ENCODE results near the gene LCE3D. TPM values are rescaled to one million over a fixed set of nuclear protein-coding genes. Genes with fewer than 3 reads are reported as not detected.
"Not testable (repeated sequence)": the region's sequence is repeated elsewhere in the genome, so short reads cannot be mapped to it uniquely, and the experiment has no call there.

The LCE3D gene, protein sequence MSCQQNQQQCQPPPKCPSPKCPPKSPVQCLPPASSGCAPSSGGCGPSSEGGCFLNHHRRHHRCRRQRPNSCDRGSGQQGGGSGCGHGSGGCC
- not detected for polyA plus RNA-seq (2013, experiment 1 of 2; ENCODE audit: insufficient read length)
- not detected for polyA plus RNA-seq (2013, experiment 2 of 2; ENCODE audit: insufficient read length)

DNA sequence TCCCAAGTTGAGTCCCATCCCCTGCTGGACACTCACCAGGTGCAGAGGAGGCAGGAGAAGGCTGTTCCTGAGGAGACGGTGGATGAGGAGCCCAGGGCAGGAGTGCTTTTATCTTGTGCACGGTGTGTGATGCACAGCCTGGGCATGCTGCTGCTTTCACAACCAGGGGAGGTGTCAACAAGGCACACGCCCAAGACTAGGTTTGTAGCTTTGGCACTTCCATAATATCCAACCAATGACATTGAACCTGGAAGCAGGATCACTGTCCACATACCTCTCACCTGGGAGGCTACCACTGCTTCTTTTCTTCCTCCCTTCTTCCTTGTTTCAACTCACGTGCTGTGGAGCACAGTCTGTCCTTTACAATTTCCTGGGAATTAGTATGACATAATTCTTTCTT is at the start of gene LCE3D:
LCE3D (minus strand) TSS at position 84 of the 400 bp plus-strand sequence. CDS start 580 bp downstream, outside the sequence.
- no peak for DNase-seq

DNA sequence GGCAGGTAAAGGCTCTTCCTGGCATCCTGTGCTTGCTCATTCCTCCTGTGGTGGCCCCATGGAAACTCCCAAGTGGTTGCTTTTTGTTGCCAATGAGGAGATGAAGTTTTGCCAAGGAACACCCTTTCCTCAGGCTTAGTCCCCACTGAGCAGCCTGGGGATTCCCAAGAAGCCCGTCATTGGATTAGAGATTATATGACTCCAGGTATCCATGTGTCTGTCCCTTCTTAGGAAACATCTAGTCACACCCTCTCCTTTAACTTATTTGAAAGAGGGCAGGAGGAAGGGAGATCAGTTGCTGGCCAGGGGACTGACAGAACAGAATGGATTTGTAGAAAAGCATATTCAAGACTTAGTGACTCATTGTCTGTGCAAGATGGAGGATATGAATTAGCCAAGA is 46.4 kb upstream of the LCE3D start:
- no peak for DNase-seq

DNA sequence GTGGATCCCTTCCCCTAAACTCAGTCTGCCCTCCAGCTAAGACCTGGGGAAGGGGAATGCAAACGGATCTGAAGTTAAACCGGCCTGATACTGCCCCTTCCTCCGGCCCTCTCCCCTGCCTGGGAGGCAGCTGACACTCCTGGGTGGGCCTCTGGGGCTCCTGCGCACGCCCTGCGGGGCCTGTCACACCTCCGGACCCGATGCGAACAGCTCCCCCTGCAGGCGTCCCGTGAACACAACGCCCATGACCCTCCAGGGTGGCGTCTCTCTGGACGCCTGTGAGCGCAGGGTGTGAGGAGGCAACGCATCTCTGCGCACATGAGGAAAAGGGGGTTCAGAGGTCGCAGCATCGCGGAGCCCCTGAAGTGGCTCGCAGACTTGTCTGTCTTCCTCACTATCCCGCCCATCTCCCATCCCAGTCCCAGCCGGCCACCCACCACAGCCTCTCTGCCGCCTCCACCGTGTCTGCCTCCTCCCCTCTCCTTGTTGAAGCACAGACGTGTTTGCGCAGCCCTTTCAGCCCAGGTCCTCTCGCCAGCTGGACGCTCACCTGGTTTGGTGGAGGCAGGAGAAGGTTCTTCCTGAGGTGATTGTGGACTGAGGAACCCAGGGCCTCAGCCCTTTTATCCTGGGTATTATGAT is 43.0 kb upstream of the LCE3D start:
- no peak for DNase-seq

DNA sequence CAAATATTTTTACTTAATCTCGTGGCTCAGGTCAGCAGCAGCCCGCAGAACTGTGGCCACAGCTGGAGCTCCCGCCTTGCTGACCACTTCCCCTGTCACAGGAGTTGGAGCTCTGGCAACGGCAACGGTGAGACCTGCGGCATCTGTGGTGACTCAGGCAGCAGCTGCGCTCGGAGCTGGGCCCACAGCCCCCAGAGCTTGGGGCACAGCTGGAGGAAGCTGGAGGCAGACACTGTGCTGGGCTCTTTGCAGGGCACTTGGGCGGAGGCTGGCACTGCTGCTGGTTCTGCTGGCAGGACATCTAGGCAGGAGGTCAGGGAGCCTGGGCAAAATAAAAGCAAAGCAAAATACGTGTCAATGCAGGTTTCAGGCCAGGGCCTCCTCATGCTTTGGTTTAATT is 42.5 kb upstream of the LCE3D start, which contains the start of gene LCE3A:
LCE3A (minus strand) TSS at position 301 of the 400 bp plus-strand sequence; CDS start at position 301, 0 bp downstream.
- no peak for DNase-seq

DNA sequence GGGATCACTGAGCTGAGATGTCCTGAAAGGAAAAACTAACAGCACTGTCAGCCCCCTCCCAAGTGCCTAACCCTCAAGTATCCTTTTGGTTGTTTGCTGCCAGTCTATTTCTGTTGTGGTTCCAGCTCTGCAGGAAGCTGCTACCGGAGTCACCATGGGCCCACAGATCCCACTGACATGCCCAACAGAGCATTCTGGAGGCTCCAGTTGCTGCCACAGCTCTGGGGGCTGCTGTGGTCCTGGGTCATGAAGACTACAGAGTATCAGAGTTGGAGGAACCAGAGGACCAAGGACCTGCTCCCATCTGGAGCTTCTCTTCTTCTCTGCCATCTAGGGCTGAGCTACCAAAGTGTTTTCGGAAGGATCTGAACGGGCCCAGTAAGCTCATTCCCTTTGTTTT is 41.7 kb upstream of the LCE3D start:
- no peak for DNase-seq

DNA sequence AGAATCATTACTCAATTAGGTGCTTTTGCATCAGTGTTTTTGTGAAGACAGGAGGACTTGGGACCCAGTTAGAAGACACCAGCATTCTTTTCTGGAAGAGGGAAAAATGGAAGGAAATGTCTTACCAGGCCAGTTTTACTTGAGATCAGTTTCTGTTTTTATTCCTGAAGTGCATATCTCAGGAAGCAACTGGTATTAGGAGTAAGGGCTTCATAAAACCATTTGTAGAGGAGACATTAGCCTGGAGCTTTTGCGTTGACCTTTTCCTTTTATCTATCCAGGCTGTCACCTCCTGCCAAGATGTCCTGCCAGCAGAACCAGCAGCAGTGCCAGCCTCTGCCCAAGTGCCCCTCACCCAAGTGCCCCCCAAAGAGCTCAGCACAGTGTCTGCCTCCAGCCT is 33.2 kb upstream of the LCE3D start, which contains the start of gene LCE3B:
LCE3B (plus strand) TSS at position 301 of the 400 bp plus-strand sequence; CDS start at position 301, 0 bp downstream.
- no peak for DNase-seq

DNA sequence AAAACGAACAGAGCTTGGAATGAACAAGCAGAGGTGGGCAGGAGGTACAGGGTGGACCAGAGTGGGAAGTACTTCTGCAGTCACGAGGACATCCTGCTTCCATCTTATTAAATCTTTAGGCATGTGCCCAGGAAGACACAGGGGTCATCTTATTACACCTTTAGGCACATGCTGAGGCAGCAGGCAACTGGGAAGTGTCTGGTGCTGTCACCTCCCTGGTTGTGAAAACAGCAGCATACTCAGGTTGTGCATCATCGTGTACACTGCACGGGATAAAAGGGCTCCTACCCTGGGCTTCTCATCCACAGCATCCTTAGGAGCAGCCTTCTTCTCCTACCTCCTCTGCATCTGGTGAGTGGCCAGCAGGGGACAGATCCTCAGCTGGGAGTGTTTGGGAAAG is 19.6 kb upstream of the LCE3D start, which contains the start of gene LCE3C:
LCE3C (plus strand) TSS at position 301 of the 400 bp plus-strand sequence. CDS start 498 bp downstream, outside the sequence.
- DNase-seq = no peak

DNA sequence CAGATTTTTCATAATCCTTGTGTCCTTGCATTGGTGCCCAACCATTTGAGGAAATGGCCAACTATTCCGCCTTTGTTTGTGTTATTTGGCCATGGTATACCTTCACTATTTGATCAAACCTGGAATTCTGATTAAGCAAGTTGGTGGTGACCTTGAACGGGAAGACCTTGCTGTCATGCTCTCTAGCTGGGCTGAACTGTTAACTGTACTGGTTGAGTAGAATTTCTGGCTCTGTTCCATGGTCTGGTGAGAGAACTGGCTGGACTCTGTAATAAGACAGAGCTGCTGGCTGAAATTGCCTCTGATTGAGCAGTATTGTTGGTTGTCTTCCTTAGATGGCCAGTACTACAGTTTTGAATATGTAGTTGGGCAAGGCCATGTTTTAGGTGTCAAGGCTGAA is 16.7 kb upstream of the LCE3D start:
- no peak for DNase-seq

DNA sequence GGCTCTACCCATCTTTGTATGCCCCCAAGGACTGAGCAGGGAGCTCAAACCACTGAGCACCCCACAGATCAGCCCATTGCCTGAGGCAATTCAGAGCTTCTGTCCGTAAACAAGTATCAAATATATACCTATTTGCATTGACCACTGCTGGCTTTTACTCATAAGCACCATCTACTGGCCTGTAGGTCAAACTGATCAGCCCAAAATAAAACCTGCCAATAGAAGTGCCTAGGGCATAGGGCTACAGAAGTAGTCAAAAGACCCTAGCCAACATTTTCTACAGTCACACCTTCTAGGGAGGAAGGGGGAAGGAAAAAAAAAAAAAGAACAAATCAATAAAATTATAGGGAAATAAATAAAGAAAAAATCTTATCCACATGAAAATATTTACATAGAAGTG is 5.3 kb upstream of the LCE3D start:
- DNase-seq = no peak

DNA sequence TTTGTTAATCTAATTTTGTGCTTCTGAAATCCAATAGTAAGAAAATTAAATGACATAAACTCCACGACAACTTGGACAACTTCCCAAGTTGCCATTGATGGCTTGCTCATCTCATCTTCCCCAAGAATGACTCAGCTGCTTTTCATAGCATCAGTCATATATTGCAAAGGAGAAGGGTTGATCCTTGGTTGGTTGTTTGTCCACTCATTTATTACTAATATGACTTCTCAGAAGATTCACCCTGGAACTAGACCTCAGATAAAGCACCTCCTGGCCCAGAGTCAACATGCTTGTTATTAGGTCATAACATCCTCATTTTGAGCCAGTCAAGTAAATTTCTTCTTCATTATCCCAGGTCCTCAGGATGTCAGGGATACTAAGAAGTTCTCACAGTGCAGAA is 2.3 kb upstream of the LCE3D start:
- DNase-seq = no peak

DNA sequence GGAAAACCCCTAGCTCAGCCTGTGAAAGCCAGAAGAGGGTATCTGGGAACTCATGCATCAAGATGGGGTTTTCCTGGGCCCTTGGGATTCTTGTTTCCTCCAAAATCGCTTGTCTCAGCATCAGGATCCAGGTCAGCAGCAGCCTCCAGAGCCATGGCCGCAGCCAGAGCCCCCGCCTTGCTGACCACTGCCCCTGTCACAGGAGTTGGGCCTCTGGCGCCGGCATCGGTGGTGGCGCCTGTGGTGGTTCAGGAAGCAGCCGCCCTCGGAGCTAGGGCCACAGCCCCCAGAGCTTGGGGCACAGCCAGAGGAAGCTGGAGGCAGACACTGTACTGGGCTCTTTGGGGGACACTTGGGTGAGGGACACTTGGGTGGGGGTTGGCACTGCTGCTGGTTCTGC is 790 bp downstream of the LCE3D start:
- DNase-seq = not testable (repeated sequence)

DNA sequence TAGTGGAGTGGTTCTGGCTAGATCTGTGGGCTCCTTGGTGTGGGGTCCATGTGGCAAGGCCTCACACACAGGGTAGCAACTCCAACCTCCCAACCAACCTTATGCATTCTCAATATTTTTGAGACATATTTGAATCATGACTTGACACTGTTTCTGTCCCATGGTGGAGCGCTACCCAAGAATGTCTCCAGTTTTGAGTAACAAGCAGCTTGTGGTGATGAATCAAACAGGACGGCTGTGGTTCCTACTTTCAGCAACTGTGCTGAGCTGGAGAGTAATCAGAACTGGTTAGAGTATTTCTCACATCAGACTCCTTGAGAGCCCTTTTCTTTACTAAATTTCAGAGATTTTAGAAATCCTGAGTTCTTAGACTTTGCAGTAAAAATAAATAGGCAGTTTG is 3.1 kb downstream of the LCE3D start:
- DNase-seq = no peak

DNA sequence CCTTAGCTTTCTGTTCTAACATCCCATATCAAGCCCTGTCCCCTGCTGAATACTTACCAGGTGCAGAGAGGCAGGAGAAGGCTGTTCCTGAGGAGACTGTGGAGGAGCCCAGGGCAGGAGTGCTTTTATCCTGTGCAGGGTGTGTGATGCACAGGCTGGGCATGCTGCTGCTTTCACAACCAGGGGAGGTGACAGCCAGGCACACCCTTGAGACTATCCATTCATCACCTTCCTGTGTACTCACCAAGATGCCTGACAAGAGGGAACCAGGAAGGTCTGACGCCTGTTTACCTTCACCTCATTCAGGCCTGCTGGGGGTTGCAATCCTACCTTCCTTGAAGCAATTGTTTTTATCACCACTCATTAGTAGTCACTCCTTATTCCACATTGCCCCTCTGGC is 13.6 kb downstream of the LCE3D start, which contains the start of gene LCE3E:
LCE3E (minus strand) TSS at position 100 of the 400 bp plus-strand sequence. CDS start 572 bp downstream, outside the sequence.
- DNase-seq = no peak

DNA sequence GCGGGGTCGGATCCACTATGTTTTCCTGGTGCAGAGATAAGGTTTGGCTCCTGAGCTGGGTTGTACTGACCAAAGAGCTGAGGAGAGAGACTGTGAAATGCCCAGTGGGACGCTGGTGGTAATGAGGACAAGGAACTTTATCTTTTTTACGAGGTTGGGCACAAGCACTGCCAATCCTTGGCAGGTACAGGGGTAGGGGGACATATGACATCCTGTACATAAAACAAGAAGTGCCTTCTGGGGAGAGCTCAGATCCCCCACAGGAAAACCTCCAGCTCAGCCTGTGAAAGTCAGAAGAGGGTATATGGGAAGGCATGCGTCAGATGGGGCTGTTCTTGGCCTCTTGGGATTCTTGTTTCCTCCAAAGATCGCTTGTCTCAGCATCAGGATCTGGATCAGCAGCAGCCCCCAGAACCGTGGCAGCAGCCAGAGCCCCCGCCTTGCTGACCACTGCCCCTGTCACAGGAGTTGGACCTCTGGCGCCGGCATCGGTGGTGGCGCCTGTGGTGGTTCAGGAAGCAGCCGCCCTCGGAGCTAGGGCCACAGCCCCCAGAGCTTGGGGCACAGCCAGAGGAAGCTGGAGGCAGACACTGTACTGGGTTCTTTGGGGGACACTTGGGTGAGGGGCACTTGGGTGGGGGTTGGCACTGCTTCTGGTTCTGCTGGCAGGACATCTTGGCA is 14.6 kb downstream of the LCE3D start:
- no peak for DNase-seq

DNA sequence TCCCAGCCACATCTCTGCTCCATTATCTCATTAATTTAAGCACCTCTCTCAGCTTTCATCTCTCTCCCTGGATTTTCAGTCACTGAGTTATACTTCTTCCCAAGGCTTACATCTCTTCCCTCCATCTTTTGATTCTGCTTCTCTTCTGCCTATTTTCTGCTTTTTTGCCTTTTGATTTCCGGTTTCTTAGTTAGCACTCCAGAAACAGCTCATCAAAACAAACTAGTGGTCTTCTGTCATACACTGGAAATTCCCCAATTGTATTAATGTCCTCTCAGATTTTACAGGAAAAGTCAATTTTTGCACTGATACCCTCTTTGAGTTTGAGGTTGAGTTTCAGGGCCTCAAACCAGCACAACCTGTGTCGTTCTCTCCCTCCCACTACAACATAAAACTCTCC is 15.2 kb downstream of the LCE3D start:
- no peak for DNase-seq

DNA sequence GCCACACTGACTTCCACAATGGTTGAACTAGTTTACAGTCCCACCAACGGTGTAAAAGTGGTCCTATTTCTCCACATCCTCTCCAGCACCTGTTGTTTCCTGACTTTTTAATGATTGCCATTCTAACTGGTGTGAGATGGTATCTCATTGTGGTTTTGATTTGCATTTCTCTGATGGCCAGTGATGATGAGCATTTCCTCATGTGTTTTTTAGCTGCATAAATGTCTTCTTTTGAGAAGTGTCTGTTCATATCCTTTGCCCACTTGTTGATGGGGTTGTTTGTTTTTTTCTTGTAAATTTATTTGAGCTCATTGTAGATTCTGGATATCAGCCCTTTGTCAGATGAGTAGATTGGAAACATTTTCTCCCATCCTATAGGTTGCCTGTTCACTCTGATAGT is 32.0 kb downstream of the LCE3D start:
- DNase-seq = not testable (repeated sequence)

DNA sequence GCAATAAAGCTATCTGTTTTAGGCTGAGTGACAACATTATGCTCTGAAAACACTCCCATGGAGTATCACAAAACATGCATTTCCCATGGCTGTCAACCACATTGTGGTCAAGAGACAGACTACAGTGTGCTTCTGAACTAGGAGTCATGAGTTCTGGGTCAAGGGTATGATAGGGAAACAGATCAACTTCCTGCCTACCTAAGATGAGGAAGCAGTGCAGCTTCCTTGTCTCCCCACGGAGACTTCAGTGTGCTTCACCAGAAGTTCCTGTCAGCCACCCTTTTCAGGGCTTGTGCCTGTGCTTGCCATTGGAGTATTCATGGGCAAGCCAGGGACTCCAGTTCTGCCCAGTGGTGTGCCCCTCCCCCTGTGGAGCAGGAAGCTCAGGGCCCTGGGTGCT is 33.6 kb downstream of the LCE3D start:
- no peak for DNase-seq

DNA sequence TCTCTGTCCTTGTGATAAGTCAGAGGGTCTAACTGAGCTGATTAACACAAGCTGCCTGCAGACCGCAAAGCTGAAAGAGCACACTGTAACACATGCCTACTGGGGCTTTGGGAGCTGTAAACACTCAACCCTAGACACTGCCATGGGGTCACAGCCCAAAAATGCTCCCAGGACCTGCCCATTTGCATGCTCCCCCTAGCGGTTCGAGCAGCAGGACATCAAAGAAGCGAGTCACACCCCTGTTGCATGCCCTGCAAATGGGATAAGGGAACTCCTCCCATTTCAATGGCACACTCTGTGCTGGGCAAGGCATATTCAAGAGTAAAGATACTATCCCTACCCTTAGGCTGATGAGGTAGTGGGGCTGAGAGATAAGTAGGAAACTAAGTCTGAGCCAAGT is 36.5 kb downstream of the LCE3D start:
- DNase-seq = no peak

DNA sequence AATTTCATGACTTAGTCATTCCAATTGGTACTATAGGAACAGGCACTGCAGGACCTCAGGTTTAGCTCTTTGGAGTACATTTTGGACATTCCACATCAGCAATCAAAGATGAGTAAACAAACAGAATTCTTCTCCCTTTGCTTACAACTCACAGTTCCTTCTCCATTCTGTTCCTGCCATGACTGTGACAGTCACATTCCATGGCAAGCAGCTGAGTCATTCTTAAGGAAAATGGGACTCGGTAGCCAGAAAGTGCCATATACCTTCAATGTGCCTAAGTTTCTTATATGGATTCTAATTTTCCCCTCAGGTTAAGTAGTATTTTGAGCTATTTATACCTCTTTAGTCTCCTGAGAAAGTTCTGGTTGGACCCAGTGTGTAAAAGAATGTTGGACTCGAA is 40.4 kb downstream of the LCE3D start:
- DNase-seq = no peak

DNA sequence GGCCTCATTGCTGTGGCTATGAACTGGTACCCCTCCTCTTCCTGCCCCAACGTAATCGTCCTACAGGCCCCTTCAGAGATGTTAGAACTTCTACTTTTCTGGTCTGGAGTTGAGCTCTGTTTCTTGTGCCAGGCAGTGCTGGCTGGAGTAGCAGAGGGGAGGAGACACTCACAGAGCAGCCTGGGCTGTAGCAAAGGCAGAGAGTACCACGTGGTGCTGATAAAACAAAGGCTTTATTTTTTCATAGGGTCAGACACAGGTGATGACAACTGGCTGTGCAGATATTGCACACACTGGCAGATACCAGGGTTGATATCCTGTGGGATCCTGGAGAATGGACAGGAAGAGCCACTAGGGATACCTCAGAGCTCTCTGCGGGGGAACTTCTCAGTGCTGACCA is 42.8 kb downstream of the LCE3D start:
- DNase-seq = no peak

DNA sequence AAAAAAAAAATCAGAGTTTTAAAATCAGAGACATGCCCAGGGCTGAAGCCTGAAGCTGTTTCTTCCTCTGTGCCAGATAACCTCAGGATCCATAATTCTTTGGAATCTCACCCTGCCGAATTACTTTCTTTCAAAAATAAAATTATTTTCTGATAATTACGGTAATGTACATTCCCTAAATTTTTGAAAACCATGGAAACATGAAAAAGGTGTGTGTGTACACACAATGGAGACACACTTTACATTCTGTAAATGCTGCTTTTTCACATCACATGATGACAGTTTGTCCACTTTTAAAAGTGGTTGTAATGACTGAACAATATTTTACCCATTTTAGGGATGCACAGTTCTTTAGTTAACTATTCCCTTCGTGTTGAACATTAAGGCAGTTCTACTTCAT is 44.5 kb downstream of the LCE3D start:
- no peak for DNase-seq

DNA sequence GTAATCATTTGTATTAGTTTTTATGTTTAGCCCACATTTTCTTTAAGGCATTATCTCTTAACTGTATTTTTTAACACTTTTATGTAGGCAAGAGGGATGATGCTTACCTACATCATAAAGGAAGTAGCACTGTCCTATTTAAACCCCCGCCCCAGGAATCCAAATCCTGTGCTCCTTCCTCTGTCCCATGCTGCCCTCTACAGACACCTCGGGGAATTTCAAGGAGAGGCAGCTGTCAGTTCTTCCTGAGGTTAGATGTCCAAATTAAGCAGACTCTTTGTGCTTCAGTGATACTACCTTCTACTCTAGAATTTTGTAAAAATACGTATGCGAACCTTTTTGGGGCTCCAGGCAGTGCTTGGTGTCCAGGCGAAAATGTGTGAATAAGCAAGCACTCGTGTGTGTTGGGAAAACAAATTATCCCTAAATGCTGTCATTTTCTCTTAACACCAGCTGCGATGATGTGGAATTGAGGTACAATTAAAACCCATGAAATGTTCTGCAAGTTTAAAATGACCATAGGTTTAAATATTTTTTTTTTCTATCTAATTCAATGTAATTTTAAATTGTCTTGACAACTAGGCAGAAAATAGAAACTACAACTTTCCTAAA is 46.9 kb downstream of the LCE3D start:
- no peak for DNase-seq
